A549 (cell line): ENCODE measurements around the gene RNASE7. TPM values are rescaled to one million over a fixed set of nuclear protein-coding genes. Genes with fewer than 3 reads are reported as not detected.

Experiments
- ATAC-seq, 2 experiments: fragments of 200-7000 bp in 1 of 2; fragments of >200 bp in 1 of 2; cut with Nextera tagmentation in 1 of 2; cut with Tn5 transposase in 1 of 2; 3 replicates each; pipeline versions ENCODE4 v1.8.0 to v1.9.1; 2018 to 2020; ENCODE audit warnings: mild to moderate bottlenecking in 1 of 2, moderate library complexity in 1 of 2
- CTCF ChIA-PET: fragments of 300-600 bp; sonication (Branson Sonifier 250); formaldehyde crosslinking; extraction: SDS; loops from one replicate; lab custom pipeline; 2021; ENCODE audit warnings: antibody characterized with exemption, inconsistent platforms; lab: Yijun Ruan, JAX
- POLR2A ChIA-PET: fragments of 350-600 bp; formaldehyde crosslinking; extraction: SDS; loops from one replicate; lab custom pipeline; 2021; ENCODE audit warnings: antibody characterized with exemption, inconsistent platforms; lab: Yijun Ruan, JAX
- DNase-seq, 2 experiments: peaks; one replicate each; pipeline versions ENCODE4 v3.0.0 to v3.0.0-alpha.2; 2011 to 2016; ENCODE audit warnings: low read depth in 1 of 2, low spot score in 1 of 2
- FAIRE-seq: peaks from 2 replicates; lab custom pipeline; 2011; peaks lifted over from hg19 to GRCh38; lab: Jason Lieb, UNC
- H3K27ac ChIP-seq, 2 experiments: fragments of >200 bp; sonication (Bioruptor Twin); formaldehyde crosslinking; 3 replicates each; pipeline ENCODE4 v1.5.1; 2016 to 2017
- H3K4me1 ChIP-seq: fragments of >200 bp; sonication (Bioruptor Twin); formaldehyde crosslinking; 3 replicates; pipeline ENCODE4 v1.6.1; 2016
- H3K4me2 ChIP-seq: fragments of >200 bp; sonication (Bioruptor Twin); formaldehyde crosslinking; 3 replicates; pipeline ENCODE4 v1.6.1; 2016
- H3K4me3 ChIP-seq: fragments of >200 bp; sonication (Bioruptor Twin); formaldehyde crosslinking; 3 replicates; pipeline ENCODE4 v1.5.1; 2016
- H3K9me3 ChIP-seq: fragments of >200 bp; sonication (Bioruptor Twin); formaldehyde crosslinking; 3 replicates; pipeline ENCODE4 v1.6.1; 2016
- BHLHE40 ChIP-seq: IDR thresholded peaks from 2 replicates; pipeline ENCODE4 v1.6.1; 2012; ENCODE audit warnings: low read depth, low read length, inconsistent platforms
- CBX2 ChIP-seq: fragments of 200-600 bp; sonication (generic); IDR thresholded peaks from 2 replicates; pipeline ENCODE4 v1.6.1; 2016; ENCODE audit warnings: low read depth, mild to moderate bottlenecking, borderline replicate concordance
- CBX8 ChIP-seq: fragments of 200-600 bp; sonication (generic); IDR thresholded peaks from 2 replicates; pipeline ENCODE4 v1.6.1; 2016
- CEBPB ChIP-seq, 2 experiments: fragments of >200 bp in 1 of 2; sonication (Bioruptor Twin) in 1 of 2; formaldehyde crosslinking in 1 of 2; IDR thresholded peaks; 2 replicates each; pipeline ENCODE4 v1.6.1; 2012 to 2016
- CTCF ChIP-seq: fragments of >200 bp; sonication (Bioruptor Twin); formaldehyde crosslinking; IDR thresholded peaks from 3 replicates; pipeline ENCODE4 v1.5.1; 2016
- EHF ChIP-seq: fragments of 250-450 bp; sonication (Bioruptor Pico); IDR thresholded peaks from 2 replicates; pipeline ENCODE4 v1.5.0; 2020; ENCODE audit warnings: mild to moderate bottlenecking
- FOSL2 ChIP-seq, 2 experiments: fragments of 450-650 bp in 1 of 2; fragments of >200 bp in 1 of 2; sonication (Bioruptor Twin) in 1 of 2; formaldehyde crosslinking; IDR thresholded peaks; 2 replicates each; pipeline versions ENCODE4 v1.5.0 to v1.6.1; 2016 to 2020; ENCODE audit warnings: mild to moderate bottlenecking in 1 of 2, moderate library complexity in 1 of 2
- JUN ChIP-seq, 2 experiments: fragments of >200 bp; sonication (Bioruptor Twin); formaldehyde crosslinking; IDR thresholded peaks; 2 replicates in 1 of 2; 3 replicates in 1 of 2; pipeline ENCODE4 v1.6.1; 2016 to 2017
- JUNB ChIP-seq: fragments of >200 bp; sonication (Bioruptor Twin); formaldehyde crosslinking; IDR thresholded peaks from 2 replicates; pipeline ENCODE4 v1.6.1; 2016
- KDM5A ChIP-seq: fragments of 200-600 bp; sonication (generic); IDR thresholded peaks from 2 replicates; pipeline ENCODE4 v1.6.1; 2016; ENCODE audit warnings: antibody characterized with exemption, mild to moderate bottlenecking
- MAZ ChIP-seq: fragments of 150-350 bp; IDR thresholded peaks from 2 replicates; pipeline ENCODE4 v1.6.1; 2014; ENCODE audit warnings: antibody characterized with exemption, low read depth, low read length, borderline replicate concordance
- PHF8 ChIP-seq: fragments of 200-600 bp; sonication (generic); IDR thresholded peaks from 2 replicates; pipeline ENCODE4 v1.6.1; 2016; ENCODE audit warnings: low read depth, mild to moderate bottlenecking, antibody characterized with exemption, moderate library complexity, borderline replicate concordance
- POLR2AphosphoS2 ChIP-seq: conservative IDR thresholded peaks from 2 replicates; pipeline ENCODE4 v1.6.1; 2012; ENCODE audit warnings: low read length, improper control_type of control experiment, inconsistent platforms
- RAD21 ChIP-seq, 2 experiments: fragments of >200 bp in 1 of 2; sonication (Bioruptor Twin) in 1 of 2; formaldehyde crosslinking in 1 of 2; IDR thresholded peaks in 1 of 2; conservative IDR thresholded peaks in 1 of 2; 2 replicates in 1 of 2; 3 replicates in 1 of 2; pipeline ENCODE4 v1.6.1; 2012 to 2018; ENCODE audit warnings: inconsistent platforms in 1 of 2
- RARB ChIP-seq: fragments of 250-450 bp; sonication (Bioruptor Pico); IDR thresholded peaks from 2 replicates; pipeline ENCODE4 v1.8.0; 2021; ENCODE audit warnings: mild to moderate bottlenecking, moderate library complexity
- SMC3 ChIP-seq: fragments of >200 bp; sonication (Bioruptor Twin); formaldehyde crosslinking; IDR thresholded peaks from 3 replicates; pipeline ENCODE4 v1.6.1; 2018; ENCODE audit warnings: inconsistent platforms
- ZNF302 ChIP-seq: fragments of 250-450 bp; sonication (Bioruptor Pico); IDR thresholded peaks from 2 replicates; pipeline ENCODE4 v1.9.0; 2021; ENCODE audit warnings: inconsistent platforms, mild to moderate bottlenecking, moderate library complexity
- WGBS: methylation state at CpG from one replicate; pipeline ENCODE4 v1.1.6; 2017; ENCODE audit errors: missing lambda C conversion rate; 5-methylcytosine and 5-hydroxymethylcytosine counted together
- polyA plus RNA-seq, 4 experiments: library from polyadenylated mRNA; depleted of rRNA in 3 of 4; stranded (reverse); fragments of >200 nt; fragmentation: RNase III in 1 of 4; extraction: RNeasy Plus Mini Kit Qiagen cat#74134 plus additional on column Dnase treatment in 1 of 4; gene quantifications; 2 replicates in 3 of 4; 3 replicates in 1 of 4; pipeline ENCODE4 v1.2.3, GENCODE V29; 2011 to 2017
- TF ChIP-seq, protein P1 (sequence below): fragments of >200 bp; sonication (Bioruptor Twin); formaldehyde crosslinking; IDR thresholded peaks from 3 replicates; pipeline ENCODE4 v1.6.1; 2016
- TF ChIP-seq, protein P2 (sequence below): fragments of 200-600 bp; sonication (generic); IDR thresholded peaks from 2 replicates; pipeline ENCODE4 v1.6.1; 2016; ENCODE audit warnings: antibody characterized with exemption, mild to moderate bottlenecking, moderate library complexity

RNASE7 gene
- polyA plus RNA-seq, 2 of the 4 experiments (the other 2 are of a cell fraction): not detected

GRCh38 chr14:21068521-21069387 lies 26.6 kb downstream of the RNASE7 start:
- DNase-seq (peak; percentile 53 to 73), FAIRE-seq (no peak), ATAC-seq (peak in 1 of 2 experiments; percentile 62; a peak in 3 of 6 replicates)
- WGBS: 54% methylated on average over 44 of the region's 45 CpGs
- ChIA-PET POLR2A (interaction anchor here (0.6 to 1.4 kb wide), 5 partner anchors 9 to 54 kb away, joined by 3 to 11 read pairs (median 4); no protein-coding TSS in a partner anchor), CTCF (interaction anchor here (0.6 to 9.5 kb wide), 32 partner anchors 10 to 384 kb away, joined by 3 to 251 read pairs (median 6); partner anchors contain the start of genes RNASE4, RNASE8, TMEM253 and ZNF219)
- no peaks in the 10 kb centered on the region for H3K9me3 ChIP-seq
- no peak overlapping the region for H3K4me3 ChIP-seq
- TF ChIP-seq POLR2AphosphoS2 (no peak), SMC3 (peak; percentile 67), RAD21 (conservative IDR thresholded peaks at IDR 0.05 in 1 of 2, IDR thresholded peaks at IDR 0.05 in 1 of 2) (peak; percentile 72 to 76), ZNF302 (CRISPR knock-in tag) (no peak), CTCF (peak; percentile 59), KDM5A (no peak)
- H3K4me2 ChIP-seq: peak overlapping the region; percentile 99
- H3K4me1 ChIP-seq: peaks cover 29% of the 10 kb centered on the region
- H3K27ac ChIP-seq: peak overlapping the region in 1 of 2 experiments; percentile 95; a peak in 2 of 6 replicates

- ChIA-PET POLR2A (interaction anchor here (0.9 to 1.7 kb wide), 4 partner anchors 19 to 55 kb away, joined by 3 to 11 read pairs (median 8); no protein-coding TSS in a partner anchor), CTCF (interaction anchor here (1.1 to 15.5 kb wide), 18 partner anchors 12 to 55 kb away, joined by 3 to 369 read pairs (median 26); partner anchors contain the start of genes TMEM253 and ZNF219)
- no peaks in the 10 kb centered on the region for H3K9me3 ChIP-seq
- ATAC-seq: peak in 1 of 2 experiments; percentile 8; a peak in 3 of 6 replicates
- peak in 1 of 2 experiments; percentile 19 for DNase-seq
- WGBS: 29% methylated on average over 36 of the region's 40 CpGs
- peak overlapping the region; percentile 99 for H3K4me2 ChIP-seq
- no peak for TF ChIP-seq CEBPB (IDR thresholded peaks at IDR 0.05)
- no peak for TF ChIP-seq RARB (CRISPR knock-in tag)
- TF ChIP-seq, protein P1, sequence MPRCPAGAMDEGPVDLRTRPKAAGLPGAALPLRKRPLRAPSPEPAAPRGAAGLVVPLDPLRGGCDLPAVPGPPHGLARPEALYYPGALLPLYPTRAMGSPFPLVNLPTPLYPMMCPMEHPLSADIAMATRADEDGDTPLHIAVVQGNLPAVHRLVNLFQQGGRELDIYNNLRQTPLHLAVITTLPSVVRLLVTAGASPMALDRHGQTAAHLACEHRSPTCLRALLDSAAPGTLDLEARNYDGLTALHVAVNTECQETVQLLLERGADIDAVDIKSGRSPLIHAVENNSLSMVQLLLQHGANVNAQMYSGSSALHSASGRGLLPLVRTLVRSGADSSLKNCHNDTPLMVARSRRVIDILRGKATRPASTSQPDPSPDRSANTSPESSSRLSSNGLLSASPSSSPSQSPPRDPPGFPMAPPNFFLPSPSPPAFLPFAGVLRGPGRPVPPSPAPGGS: no peak
- TF ChIP-seq PHF8: no peak
- no peak for TF ChIP-seq MAZ
- no peak for TF ChIP-seq BHLHE40
- TF ChIP-seq CBX8: no peak
- no peak for TF ChIP-seq POLR2AphosphoS2
- TF ChIP-seq CBX2: no peak
- TF ChIP-seq, protein P2, sequence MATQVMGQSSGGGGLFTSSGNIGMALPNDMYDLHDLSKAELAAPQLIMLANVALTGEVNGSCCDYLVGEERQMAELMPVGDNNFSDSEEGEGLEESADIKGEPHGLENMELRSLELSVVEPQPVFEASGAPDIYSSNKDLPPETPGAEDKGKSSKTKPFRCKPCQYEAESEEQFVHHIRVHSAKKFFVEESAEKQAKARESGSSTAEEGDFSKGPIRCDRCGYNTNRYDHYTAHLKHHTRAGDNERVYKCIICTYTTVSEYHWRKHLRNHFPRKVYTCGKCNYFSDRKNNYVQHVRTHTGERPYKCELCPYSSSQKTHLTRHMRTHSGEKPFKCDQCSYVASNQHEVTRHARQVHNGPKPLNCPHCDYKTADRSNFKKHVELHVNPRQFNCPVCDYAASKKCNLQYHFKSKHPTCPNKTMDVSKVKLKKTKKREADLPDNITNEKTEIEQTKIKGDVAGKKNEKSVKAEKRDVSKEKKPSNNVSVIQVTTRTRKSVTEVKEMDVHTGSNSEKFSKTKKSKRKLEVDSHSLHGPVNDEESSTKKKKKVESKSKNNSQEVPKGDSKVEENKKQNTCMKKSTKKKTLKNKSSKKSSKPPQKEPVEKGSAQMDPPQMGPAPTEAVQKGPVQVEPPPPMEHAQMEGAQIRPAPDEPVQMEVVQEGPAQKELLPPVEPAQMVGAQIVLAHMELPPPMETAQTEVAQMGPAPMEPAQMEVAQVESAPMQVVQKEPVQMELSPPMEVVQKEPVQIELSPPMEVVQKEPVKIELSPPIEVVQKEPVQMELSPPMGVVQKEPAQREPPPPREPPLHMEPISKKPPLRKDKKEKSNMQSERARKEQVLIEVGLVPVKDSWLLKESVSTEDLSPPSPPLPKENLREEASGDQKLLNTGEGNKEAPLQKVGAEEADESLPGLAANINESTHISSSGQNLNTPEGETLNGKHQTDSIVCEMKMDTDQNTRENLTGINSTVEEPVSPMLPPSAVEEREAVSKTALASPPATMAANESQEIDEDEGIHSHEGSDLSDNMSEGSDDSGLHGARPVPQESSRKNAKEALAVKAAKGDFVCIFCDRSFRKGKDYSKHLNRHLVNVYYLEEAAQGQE: no peak
- no peak for TF ChIP-seq JUN (IDR thresholded peaks at IDR 0.05)
- TF ChIP-seq SMC3: no peak
- no peak for TF ChIP-seq FOSL2 (IDR thresholded peaks at IDR 0.05)
- no peak for TF ChIP-seq FOSL2 (CRISPR knock-in tag; IDR thresholded peaks at IDR 0.05)
- TF ChIP-seq EHF (CRISPR knock-in tag): no peak
- no peak for TF ChIP-seq JUNB
- peak overlapping the region; percentile 79 for H3K4me3 ChIP-seq
- peaks cover 23% of the 10 kb centered on the region for H3K4me1 ChIP-seq
- no peak for FAIRE-seq
- peak overlapping the region; percentile 83 to 95 for H3K27ac ChIP-seq
Observed at GRCh38 chr14:21069388-21070082, 27.4 kb downstream of the RNASE7 start.
